ENCODE measurements around the gene ATG4C. TPM values are rescaled to one million over a fixed set of nuclear protein-coding genes. Genes with fewer than 3 reads are reported as not detected.
"Not testable (repeated sequence)": the region's sequence is repeated elsewhere in the genome, so short reads cannot be mapped to it uniquely, and the experiment has no call there.

Gene ATG4C
- polyA plus RNA-seq, 2 donors = 1.7 to 3.0 TPM

DNA sequence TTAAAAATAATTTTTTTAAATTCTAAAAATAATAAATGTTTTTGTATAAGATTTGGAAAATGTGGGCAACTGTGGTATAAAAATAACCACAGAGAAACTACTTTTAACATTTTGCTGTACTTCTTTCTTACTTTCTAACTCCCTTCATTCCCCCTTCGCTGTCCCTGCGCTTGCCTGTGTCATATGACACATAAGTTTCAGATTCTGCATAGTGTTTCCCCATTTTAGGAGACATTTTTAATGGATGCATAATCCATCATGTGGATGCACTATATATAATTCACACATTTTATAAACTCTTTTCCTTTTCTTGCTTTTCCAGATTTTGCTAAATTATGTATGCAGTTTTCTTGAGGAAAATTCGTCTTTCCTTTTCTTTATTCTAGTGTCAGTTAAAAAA lies 16.3 kb downstream of the ATG4C start:
- Histone ChIP-seq H3K27ac (ENCODE audit: low read depth in 2 of 2, low read length in 1 of 2) (no peak overlapping the region), H3K9me3 (ENCODE audit: control insufficient read depth in 2 of 2, insufficient read depth in 1 of 2, low read depth in 1 of 2, low read length in 1 of 2) (no peaks in the 10 kb centered on the region), H3K4me3 (ENCODE audit: low read depth in 1 of 2, low read length in 2 of 2) (no peak overlapping the region), H3K4me1 (ENCODE audit: control insufficient read depth in 2 of 2, insufficient read depth in 2 of 2, low read length in 1 of 2) (no peaks in the 10 kb centered on the region), H3K27me3 (ENCODE audit: control insufficient read depth in 1 of 2, insufficient read depth in 2 of 2, low read length in 2 of 2) (no peaks in the 10 kb centered on the region), H3K36me3 (ENCODE audit: control insufficient read depth in 2 of 2, insufficient read depth in 2 of 2, low read length in 1 of 2) (no peaks in the 10 kb centered on the region)
- 87 to 91% methylated on average over 3 of the region's 3 CpGs for WGBS, 2 donors

DNA sequence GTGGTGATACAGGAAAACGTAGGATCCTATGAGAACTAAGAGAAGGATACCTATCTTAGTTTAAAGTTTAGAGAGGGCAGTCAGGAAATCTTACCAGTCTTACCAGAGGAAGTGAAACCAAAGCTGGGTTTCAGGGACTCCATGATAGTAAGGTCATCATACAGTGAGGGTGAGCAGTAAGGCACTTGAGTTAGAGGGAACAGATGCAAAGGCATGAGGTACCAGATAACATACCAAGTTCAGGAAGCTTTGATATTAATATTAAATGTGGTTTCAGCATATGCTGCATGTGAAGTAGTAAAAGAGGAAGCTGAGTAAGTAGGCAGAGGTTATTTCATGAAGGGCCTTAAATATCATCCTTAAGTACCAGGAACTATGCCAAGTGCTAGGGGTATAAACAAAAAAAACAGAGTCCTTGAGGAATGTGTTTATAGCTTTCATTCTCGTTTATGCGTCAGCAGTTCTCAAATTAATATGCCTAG lies 16.9 kb downstream of the ATG4C start:
- no peaks in the 10 kb centered on the region for H3K27me3 ChIP-seq (ENCODE audit: control insufficient read depth in 1 of 2, insufficient read depth in 2 of 2, low read length in 2 of 2)
- no peaks in the 10 kb centered on the region for H3K36me3 ChIP-seq (ENCODE audit: control insufficient read depth in 2 of 2, insufficient read depth in 2 of 2, low read length in 1 of 2)
- no peak overlapping the region for H3K27ac ChIP-seq (ENCODE audit: low read depth in 2 of 2, low read length in 1 of 2)
- no peak overlapping the region for H3K4me3 ChIP-seq (ENCODE audit: low read depth in 1 of 2, low read length in 2 of 2)
- WGBS, 2 donors = 65 to 79% methylated on average over 3 of the region's 3 CpGs
- H3K4me1 ChIP-seq (ENCODE audit: control insufficient read depth in 2 of 2, insufficient read depth in 2 of 2, low read length in 1 of 2) = no peaks in the 10 kb centered on the region
- H3K9me3 ChIP-seq (ENCODE audit: control insufficient read depth in 2 of 2, insufficient read depth in 1 of 2, low read depth in 1 of 2, low read length in 1 of 2) = no peaks in the 10 kb centered on the region

DNA sequence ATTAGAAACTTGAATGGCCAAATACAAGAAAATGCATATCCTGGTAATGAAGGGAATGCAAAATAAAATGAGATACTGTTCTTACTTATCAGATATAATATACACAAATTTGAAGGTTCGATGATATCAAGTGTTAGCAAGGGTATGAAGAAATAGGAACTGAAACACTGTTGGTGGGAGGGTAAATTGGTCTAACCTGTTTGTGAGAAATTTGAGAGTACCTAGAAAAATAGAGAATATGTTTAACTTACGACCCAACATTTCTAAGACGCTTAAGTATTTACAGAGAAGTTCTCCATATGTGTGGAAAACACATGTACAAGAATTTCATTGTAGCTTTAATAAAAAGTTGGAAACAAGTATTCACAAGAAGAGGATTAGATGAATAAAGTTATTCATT lies 25.9 kb downstream of the ATG4C start:
- H3K4me1 ChIP-seq (ENCODE audit: control insufficient read depth in 2 of 2, insufficient read depth in 2 of 2, low read length in 1 of 2) = no peaks in the 10 kb centered on the region
- WGBS, 2 donors = 97 to 98% methylated on average over 3 of the region's 3 CpGs
- no peak overlapping the region for H3K4me3 ChIP-seq (ENCODE audit: low read depth in 1 of 2, low read length in 2 of 2)
- no peaks in the 10 kb centered on the region for H3K27me3 ChIP-seq (ENCODE audit: control insufficient read depth in 1 of 2, insufficient read depth in 2 of 2, low read length in 2 of 2)
- no peak overlapping the region for H3K27ac ChIP-seq (ENCODE audit: low read depth in 2 of 2, low read length in 1 of 2)
- no peaks in the 10 kb centered on the region for H3K36me3 ChIP-seq (ENCODE audit: control insufficient read depth in 2 of 2, insufficient read depth in 2 of 2, low read length in 1 of 2)
- H3K9me3 ChIP-seq (ENCODE audit: control insufficient read depth in 2 of 2, insufficient read depth in 1 of 2, low read depth in 1 of 2, low read length in 1 of 2) = no peaks in the 10 kb centered on the region

DNA sequence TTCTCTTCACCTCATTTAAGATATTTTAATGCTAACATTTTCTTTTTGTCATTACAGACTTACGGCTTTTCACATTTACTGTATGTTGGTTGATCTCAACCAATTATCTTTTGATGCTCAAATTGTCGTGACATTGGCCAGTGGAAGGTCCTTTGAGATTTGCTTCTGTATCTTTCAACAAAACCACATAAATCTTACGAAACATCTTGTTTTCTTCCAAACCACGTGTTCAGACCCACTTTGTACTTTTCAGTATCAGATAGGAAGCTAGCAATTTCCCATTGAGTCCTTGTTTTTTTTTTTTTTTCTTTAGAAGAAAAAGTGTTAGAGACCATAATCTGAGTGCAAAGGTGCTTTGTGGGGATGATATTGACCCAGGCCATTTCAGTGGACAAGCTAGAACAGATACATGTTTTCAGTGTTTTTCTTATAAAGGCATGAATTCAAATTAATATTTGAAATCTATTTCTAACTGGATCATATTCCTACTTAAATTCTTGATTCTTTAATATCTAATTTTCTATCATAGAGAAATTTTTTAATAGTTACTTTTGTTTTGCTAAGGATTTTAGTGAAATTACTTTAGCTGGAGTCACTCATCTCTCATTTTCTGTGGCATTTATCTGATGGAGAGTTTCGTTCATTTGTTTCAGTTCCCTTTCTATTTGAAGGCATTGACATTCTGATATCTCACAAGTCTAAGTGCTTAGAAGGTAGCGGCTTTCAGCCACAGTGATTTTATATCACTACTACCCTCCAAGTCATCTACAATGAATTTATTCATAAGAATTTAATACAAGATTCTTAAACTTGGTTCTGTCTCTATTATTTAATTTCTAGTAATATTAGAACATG lies 26.7 kb downstream of the ATG4C start:
- no peak overlapping the region for H3K4me3 ChIP-seq (ENCODE audit: low read depth in 1 of 2, low read length in 2 of 2)
- no peaks in the 10 kb centered on the region for H3K27me3 ChIP-seq (ENCODE audit: control insufficient read depth in 1 of 2, insufficient read depth in 2 of 2, low read length in 2 of 2)
- H3K9me3 ChIP-seq (ENCODE audit: control insufficient read depth in 2 of 2, insufficient read depth in 1 of 2, low read depth in 1 of 2, low read length in 1 of 2) = no peaks in the 10 kb centered on the region
- H3K27ac ChIP-seq (ENCODE audit: low read depth in 2 of 2, low read length in 1 of 2) = no peak overlapping the region
- no peaks in the 10 kb centered on the region for H3K4me1 ChIP-seq (ENCODE audit: control insufficient read depth in 2 of 2, insufficient read depth in 2 of 2, low read length in 1 of 2)
- 86 to 89% methylated on average over 6 of the region's 6 CpGs for whole genome bisulfite sequencing, 2 donors
- H3K36me3 ChIP-seq (ENCODE audit: control insufficient read depth in 2 of 2, insufficient read depth in 2 of 2, low read length in 1 of 2) = no peaks in the 10 kb centered on the region

DNA sequence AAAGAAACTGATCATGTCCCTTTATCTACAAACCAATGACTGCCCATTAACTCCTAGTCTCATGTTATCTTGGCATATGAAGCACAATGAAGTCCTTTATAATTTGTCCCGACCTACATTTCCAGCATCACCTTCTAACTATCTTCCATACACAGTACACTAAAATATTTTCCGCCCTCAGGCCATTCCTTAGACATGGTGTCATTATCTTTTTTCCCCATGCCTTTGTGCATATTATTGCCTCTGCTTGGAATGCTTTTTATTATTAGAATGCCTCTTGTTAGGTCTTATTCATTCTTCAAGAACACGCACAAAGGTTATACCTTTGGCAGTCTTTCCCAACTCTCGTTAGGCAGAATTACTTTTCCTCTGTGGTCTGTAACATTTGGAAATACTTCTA lies 39.6 kb downstream of the ATG4C start:
- Histone ChIP-seq H3K27ac (ENCODE audit: low read depth in 2 of 2, low read length in 1 of 2) (no peak overlapping the region), H3K9me3 (ENCODE audit: control insufficient read depth in 2 of 2, insufficient read depth in 1 of 2, low read depth in 1 of 2, low read length in 1 of 2) (no peaks in the 10 kb centered on the region), H3K27me3 (ENCODE audit: control insufficient read depth in 1 of 2, insufficient read depth in 2 of 2, low read length in 2 of 2) (no peaks in the 10 kb centered on the region), H3K36me3 (ENCODE audit: control insufficient read depth in 2 of 2, insufficient read depth in 2 of 2, low read length in 1 of 2) (no peaks in the 10 kb centered on the region), H3K4me1 (ENCODE audit: control insufficient read depth in 2 of 2, insufficient read depth in 2 of 2, low read length in 1 of 2) (no peaks in the 10 kb centered on the region), H3K4me3 (ENCODE audit: low read depth in 1 of 2, low read length in 2 of 2) (no peak overlapping the region)
- 88 to 94% methylated on average over 4 of the region's 4 CpGs for WGBS, 2 donors

DNA sequence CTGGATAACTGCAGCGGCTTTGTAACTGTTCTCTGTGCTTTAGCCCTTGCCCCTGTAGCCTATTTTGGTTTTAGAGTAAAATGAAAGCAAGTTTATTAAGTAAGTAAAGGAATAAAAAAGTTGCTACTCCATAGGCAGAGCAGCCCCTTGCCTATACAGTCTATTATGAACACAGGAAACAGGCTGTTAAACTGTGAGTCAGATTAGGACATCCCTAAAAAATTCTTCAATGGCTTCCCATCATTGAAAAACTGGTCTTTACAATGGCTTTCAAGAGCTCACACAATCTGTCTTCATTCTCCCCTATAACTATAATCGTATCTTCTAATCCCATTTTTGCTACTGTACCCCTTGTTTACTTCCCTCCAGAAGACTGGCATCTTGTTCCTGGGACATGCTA lies 43.0 kb downstream of the ATG4C start:
- H3K27me3 ChIP-seq (ENCODE audit: control insufficient read depth in 1 of 2, insufficient read depth in 2 of 2, low read length in 2 of 2) = no peaks in the 10 kb centered on the region
- 97% methylated on average over 2 of the region's 2 CpGs for WGBS, 2 donors
- H3K36me3 ChIP-seq (ENCODE audit: control insufficient read depth in 2 of 2, insufficient read depth in 2 of 2, low read length in 1 of 2) = no peaks in the 10 kb centered on the region
- no peak overlapping the region for H3K27ac ChIP-seq (ENCODE audit: low read depth in 2 of 2, low read length in 1 of 2)
- H3K4me1 ChIP-seq (ENCODE audit: control insufficient read depth in 2 of 2, insufficient read depth in 2 of 2, low read length in 1 of 2) = no peaks in the 10 kb centered on the region
- no peak overlapping the region for H3K4me3 ChIP-seq (ENCODE audit: low read depth in 1 of 2, low read length in 2 of 2)
- no peaks in the 10 kb centered on the region for H3K9me3 ChIP-seq (ENCODE audit: control insufficient read depth in 2 of 2, insufficient read depth in 1 of 2, low read depth in 1 of 2, low read length in 1 of 2)

DNA sequence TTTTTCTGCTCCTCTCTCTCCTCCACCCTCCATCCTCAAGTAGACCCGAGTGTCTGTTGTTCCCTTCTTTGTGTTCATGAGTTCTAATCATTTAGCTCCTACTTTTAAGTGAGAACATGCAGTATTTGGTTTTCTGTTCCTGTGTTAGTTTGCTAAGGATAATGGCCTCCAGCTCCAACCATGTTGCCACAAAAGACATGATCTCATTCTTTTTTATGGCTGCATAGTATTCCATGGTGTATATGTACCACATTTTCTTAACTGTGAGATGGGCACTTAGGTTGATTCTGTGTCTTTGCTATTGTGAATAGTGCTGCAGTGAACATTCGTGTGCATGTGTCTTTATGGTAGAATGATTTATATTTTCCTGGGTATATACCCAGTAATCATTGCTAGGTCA lies 43.9 kb downstream of the ATG4C start:
- H3K9me3 ChIP-seq (ENCODE audit: control insufficient read depth in 2 of 2, insufficient read depth in 1 of 2, low read depth in 1 of 2, low read length in 1 of 2); H3K27me3 ChIP-seq (ENCODE audit: control insufficient read depth in 1 of 2, insufficient read depth in 2 of 2, low read length in 2 of 2); H3K4me3 ChIP-seq (ENCODE audit: low read depth in 1 of 2, low read length in 2 of 2); H3K4me1 ChIP-seq (ENCODE audit: control insufficient read depth in 2 of 2, insufficient read depth in 2 of 2, low read length in 1 of 2); H3K27ac ChIP-seq (ENCODE audit: low read depth in 2 of 2, low read length in 1 of 2); H3K36me3 ChIP-seq (ENCODE audit: control insufficient read depth in 2 of 2, insufficient read depth in 2 of 2, low read length in 1 of 2): not testable (repeated sequence)
- 98 to 99% methylated on average over 2 of the region's 2 CpGs for WGBS, 2 donors

DNA sequence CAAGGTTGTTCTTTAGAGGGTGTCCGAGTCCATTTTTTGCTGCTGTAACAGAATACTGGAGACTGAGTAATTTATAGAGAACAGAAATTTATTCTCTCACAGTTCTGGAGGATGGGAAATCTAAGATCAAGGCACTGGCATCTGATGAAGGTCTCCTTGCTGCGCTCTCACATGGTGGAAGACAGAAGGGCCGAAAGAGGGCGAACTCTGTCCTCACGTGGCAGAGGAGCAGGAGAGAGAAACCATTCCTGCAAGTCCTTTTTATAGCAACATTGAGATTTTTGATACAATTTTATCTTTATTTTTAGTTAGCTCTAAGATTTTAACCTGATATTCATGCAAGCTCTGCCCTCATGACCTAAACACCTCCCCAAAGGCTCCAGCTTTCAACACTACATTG lies 48.3 kb downstream of the ATG4C start:
- no peaks in the 10 kb centered on the region for H3K4me1 ChIP-seq (ENCODE audit: control insufficient read depth in 2 of 2, insufficient read depth in 2 of 2, low read length in 1 of 2)
- H3K4me3 ChIP-seq (ENCODE audit: low read depth in 1 of 2, low read length in 2 of 2) = no peak overlapping the region
- no peaks in the 10 kb centered on the region for H3K9me3 ChIP-seq (ENCODE audit: control insufficient read depth in 2 of 2, insufficient read depth in 1 of 2, low read depth in 1 of 2, low read length in 1 of 2)
- H3K27me3 ChIP-seq (ENCODE audit: control insufficient read depth in 1 of 2, insufficient read depth in 2 of 2, low read length in 2 of 2) = no peaks in the 10 kb centered on the region
- WGBS, 2 donors = 78 to 84% methylated on average over 5 of the region's 5 CpGs
- no peaks in the 10 kb centered on the region for H3K36me3 ChIP-seq (ENCODE audit: control insufficient read depth in 2 of 2, insufficient read depth in 2 of 2, low read length in 1 of 2)
- no peak overlapping the region for H3K27ac ChIP-seq (ENCODE audit: low read depth in 2 of 2, low read length in 1 of 2)

DNA sequence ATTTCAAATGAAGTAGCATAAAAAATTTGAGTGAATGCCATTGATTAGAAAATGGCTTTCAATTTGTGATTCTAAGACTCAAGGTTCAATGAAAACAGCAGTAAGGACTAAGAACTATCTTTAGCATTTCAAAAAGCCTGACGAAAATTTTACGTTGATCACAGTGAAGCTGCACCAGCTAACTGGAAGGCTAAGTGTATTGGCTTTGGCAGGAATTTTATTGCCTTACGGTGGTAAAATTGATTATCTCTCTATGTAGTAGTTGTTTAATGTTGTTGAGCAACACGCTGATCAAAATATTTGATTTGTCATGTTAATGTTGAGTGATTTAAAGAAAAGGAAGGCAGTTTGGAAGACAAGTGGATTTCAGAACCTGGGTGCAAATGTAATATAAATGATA lies 49.6 kb downstream of the ATG4C start:
- no peaks in the 10 kb centered on the region for H3K9me3 ChIP-seq (ENCODE audit: control insufficient read depth in 2 of 2, insufficient read depth in 1 of 2, low read depth in 1 of 2, low read length in 1 of 2)
- no peaks in the 10 kb centered on the region for H3K4me1 ChIP-seq (ENCODE audit: control insufficient read depth in 2 of 2, insufficient read depth in 2 of 2, low read length in 1 of 2)
- no peaks in the 10 kb centered on the region for H3K36me3 ChIP-seq (ENCODE audit: control insufficient read depth in 2 of 2, insufficient read depth in 2 of 2, low read length in 1 of 2)
- H3K4me3 ChIP-seq (ENCODE audit: low read depth in 1 of 2, low read length in 2 of 2) = no peak overlapping the region
- WGBS, 2 donors = 77 to 97% methylated on average over 4 of the region's 4 CpGs
- no peaks in the 10 kb centered on the region for H3K27me3 ChIP-seq (ENCODE audit: control insufficient read depth in 1 of 2, insufficient read depth in 2 of 2, low read length in 2 of 2)
- no peak overlapping the region for H3K27ac ChIP-seq (ENCODE audit: low read depth in 2 of 2, low read length in 1 of 2)

DNA sequence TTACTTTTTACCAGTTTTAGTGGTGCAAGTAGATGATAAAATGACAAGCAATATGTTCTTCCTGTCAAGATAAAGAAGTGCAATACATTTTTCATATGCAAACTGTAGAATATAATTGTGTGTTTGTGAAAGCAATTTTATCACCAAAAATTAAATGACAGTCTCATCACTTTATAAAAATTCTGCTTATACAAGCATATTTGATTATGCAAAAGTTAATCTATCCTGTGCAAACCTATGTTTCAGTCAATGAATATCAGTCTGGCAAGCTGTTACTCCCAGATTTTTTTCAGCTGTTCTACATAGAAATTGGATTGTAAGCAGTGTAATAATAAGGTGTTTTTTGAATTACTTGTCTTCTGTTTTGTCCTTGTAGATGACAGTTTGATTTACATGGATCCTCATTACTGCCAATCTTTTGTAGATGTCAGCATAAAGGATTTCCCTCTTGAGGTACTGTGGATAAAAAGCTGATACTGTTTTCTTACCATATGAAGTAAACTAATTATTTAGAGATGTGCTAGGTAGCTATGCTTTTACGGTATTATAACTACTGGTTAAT lies 50.5 kb downstream of the ATG4C start:
- Histone ChIP-seq H3K4me1 (ENCODE audit: control insufficient read depth in 2 of 2, insufficient read depth in 2 of 2, low read length in 1 of 2) (no peaks in the 10 kb centered on the region), H3K27me3 (ENCODE audit: control insufficient read depth in 1 of 2, insufficient read depth in 2 of 2, low read length in 2 of 2) (no peaks in the 10 kb centered on the region), H3K27ac (ENCODE audit: low read depth in 2 of 2, low read length in 1 of 2) (no peak overlapping the region), H3K4me3 (ENCODE audit: low read depth in 1 of 2, low read length in 2 of 2) (no peak overlapping the region), H3K36me3 (ENCODE audit: control insufficient read depth in 2 of 2, insufficient read depth in 2 of 2, low read length in 1 of 2) (no peaks in the 10 kb centered on the region), H3K9me3 (ENCODE audit: control insufficient read depth in 2 of 2, insufficient read depth in 1 of 2, low read depth in 1 of 2, low read length in 1 of 2) (no peaks in the 10 kb centered on the region)
- 84 to 95% methylated on average over 1 of the region's 1 CpG for WGBS, 2 donors

Measured in esophagus (tissue), 2 donors.